ENCODE results near the gene HIGD1A. TPM values are rescaled to one million over a fixed set of nuclear protein-coding genes. Genes with fewer than 3 reads are reported as not detected.

The HIGD1A gene
- total and polyA plus RNA-seq, 12 donors: 62.4 to 324 (median 120) TPM

DNA sequence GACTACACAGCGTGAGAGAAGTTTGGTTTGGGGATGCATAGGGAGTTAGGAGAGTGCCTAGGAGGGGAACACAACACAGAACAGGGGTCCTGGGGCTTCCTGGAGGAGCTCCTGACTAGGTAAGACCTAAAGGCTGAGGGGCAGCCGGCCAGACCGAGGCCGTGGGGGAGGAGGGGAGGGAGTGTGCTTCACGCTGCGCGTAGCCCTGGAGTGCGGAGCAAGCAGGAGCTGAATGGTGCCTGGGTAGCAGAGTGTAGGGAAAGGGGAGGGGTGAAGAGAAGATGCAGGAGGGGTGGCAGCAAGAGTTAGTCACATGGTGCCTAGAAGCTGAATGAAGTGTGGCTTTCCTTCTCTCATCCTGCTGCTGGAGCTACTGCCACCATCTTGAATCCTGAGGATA, 69.3 kb downstream of the HIGD1A start:
- no peak for TF ChIP-seq POLR2A (IDR thresholded peaks at IDR 0.05)
- TF ChIP-seq, protein P1, sequence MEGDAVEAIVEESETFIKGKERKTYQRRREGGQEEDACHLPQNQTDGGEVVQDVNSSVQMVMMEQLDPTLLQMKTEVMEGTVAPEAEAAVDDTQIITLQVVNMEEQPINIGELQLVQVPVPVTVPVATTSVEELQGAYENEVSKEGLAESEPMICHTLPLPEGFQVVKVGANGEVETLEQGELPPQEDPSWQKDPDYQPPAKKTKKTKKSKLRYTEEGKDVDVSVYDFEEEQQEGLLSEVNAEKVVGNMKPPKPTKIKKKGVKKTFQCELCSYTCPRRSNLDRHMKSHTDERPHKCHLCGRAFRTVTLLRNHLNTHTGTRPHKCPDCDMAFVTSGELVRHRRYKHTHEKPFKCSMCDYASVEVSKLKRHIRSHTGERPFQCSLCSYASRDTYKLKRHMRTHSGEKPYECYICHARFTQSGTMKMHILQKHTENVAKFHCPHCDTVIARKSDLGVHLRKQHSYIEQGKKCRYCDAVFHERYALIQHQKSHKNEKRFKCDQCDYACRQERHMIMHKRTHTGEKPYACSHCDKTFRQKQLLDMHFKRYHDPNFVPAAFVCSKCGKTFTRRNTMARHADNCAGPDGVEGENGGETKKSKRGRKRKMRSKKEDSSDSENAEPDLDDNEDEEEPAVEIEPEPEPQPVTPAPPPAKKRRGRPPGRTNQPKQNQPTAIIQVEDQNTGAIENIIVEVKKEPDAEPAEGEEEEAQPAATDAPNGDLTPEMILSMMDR (IDR thresholded peaks at IDR 0.05): no peak
- no peak overlapping the region for H3K27ac ChIP-seq
- H3K36me3 ChIP-seq (replicated peaks in 1 of 2): no peaks in the 10 kb centered on the region
- intact Hi-C loops (cut with DNase I): no loop called here
- H3K4me3 ChIP-seq: no peak overlapping the region
- no peaks in the 10 kb centered on the region for H3K4me1 ChIP-seq (replicated peaks in 1 of 2)
- no peaks in the 10 kb centered on the region for H3K27me3 ChIP-seq
- 81 to 88% (median 82%) methylated on average over 8 of the region's 8 CpGs for WGBS, 4 donors
- H3K9me3 ChIP-seq (replicated peaks in 1 of 3): no peaks in the 10 kb centered on the region
- no peak for DNase-seq

DNA sequence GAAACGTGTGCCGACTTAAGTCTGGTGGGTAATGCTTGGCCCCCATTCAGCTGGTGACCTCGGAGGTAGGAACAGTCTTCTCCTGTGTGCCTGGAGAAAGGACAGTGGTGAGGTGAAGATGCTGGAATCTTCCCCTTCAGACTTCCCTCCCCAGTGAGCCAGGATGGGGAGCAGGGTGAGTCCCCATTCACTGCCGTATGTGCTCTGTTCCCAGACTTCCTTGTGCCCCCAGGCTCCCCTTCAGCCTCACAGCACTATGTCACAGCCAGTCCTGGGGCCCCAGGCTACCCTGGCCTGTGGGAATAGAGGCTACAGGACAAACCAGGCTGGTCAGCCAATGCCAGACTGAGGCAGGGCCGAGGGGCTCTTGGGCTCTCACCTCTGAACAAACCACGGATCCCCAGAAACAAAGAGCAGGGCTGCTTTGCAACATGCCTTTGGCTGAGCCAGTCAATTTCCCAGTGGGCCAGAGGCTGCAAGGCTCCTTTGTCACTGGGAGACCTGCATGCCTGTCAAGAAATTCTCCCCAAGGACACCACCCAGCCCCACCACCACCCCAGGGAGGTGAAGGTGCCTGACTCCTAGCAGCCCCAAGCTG, 69.9 kb downstream of the HIGD1A start:
- no peak for DNase-seq
- intact Hi-C loops (cut with DNase I): no loop called here
- no peak overlapping the region for H3K4me3 ChIP-seq
- H3K27ac ChIP-seq: no peak overlapping the region
- H3K36me3 ChIP-seq (replicated peaks in 1 of 2): no peaks in the 10 kb centered on the region
- WGBS, 4 donors: 82 to 100% (median 88%) methylated on average over 1 to 6 of the region's 6 CpGs
- H3K9me3 ChIP-seq (replicated peaks in 1 of 3): no peaks in the 10 kb centered on the region
- H3K27me3 ChIP-seq: no peaks in the 10 kb centered on the region
- no peaks in the 10 kb centered on the region for H3K4me1 ChIP-seq (replicated peaks in 1 of 2)
- no peak for TF ChIP-seq POLR2A (IDR thresholded peaks at IDR 0.05)
- TF ChIP-seq, protein P1 (IDR thresholded peaks at IDR 0.05): no peak

DNA sequence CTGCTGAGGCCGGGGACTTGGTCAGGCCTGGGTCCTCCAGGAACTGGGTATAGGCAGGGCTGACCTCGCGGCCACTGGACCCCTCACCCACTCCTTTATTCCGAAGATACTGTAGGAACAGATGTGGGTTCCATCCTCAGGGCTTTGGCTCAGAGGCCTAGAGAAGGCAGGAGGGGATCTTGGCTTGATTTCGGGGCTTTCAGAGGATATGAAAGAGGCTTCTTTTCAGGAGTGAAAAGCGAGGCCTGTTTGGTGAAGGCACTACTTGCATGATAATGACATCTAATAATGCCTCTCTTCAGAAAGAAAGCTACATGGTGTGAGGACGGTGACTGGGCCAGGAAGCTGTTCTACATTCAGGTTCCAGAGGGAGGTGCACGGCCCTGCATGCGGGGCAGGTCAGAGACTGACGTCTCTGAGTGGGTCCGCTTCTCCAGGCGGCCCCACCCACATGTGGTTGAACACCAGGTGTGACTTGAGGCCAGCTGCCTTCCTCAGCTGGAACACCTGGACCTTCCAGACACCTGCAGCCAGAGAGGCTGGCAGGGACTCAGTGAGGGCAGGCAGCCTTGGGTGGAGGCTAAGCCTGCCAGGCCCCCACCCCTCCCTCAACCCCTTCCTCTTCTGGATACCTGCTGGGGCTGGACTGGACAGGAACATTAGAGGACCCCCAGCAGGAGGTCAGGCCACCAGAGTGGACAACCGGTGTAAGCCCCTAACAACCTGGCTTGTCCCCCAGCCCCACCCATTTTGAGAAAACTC, 70.6 kb downstream of the HIGD1A start:
- DNase-seq: no peak
- intact Hi-C loops (cut with DNase I): no loop called here
- Histone ChIP-seq H3K4me3 (no peak overlapping the region), H3K4me1 (replicated peaks in 1 of 2) (no peaks in the 10 kb centered on the region), H3K9me3 (replicated peaks in 1 of 3) (no peaks in the 10 kb centered on the region), H3K27me3 (no peaks in the 10 kb centered on the region), H3K36me3 (replicated peaks in 1 of 2) (no peaks in the 10 kb centered on the region), H3K27ac (no peak overlapping the region)
- 86 to 91% (median 88%) methylated on average over 7 to 13 of the region's 13 CpGs for WGBS, 4 donors
- TF ChIP-seq POLR2A (IDR thresholded peaks at IDR 0.05): no peak
- TF ChIP-seq, protein P1 (IDR thresholded peaks at IDR 0.05): no peak

Small RNA genes within 50 kb of the gene (small RNA-seq; reads per million reads assigned to genes)
- gene CCDC13: 0 to 0.12 reads per million in 2 donors

Other genes with a start within 250 kb of the HIGD1A start
- gene SEC22C, start 222.5 kb downstream of the HIGD1A start, total RNA-seq: 10 to 100 TPM; 37.0 to 65.7 (median 42.4) TPM
- 10 to 100 TPM; 13.7 to 43.1 (median 19.6) TPM for gene SEC22C, start 222.5 kb downstream of the HIGD1A start, polyA plus RNA-seq
- gene SS18L2, start 213.6 kb downstream of the HIGD1A start, total RNA-seq: 10 to 100 TPM; 14.2 to 31.2 (median 20.1) TPM
- gene SS18L2, start 213.6 kb downstream of the HIGD1A start, polyA plus RNA-seq: 10 to 100 TPM; 25.8 to 43.0 (median 35.4) TPM
- 100 to 1,000 TPM in 3 of 9 donors, 10 to 100 TPM in 6; 12.7 to 114 (median 53.9) TPM for gene NKTR, start 203.8 kb downstream of the HIGD1A start, total RNA-seq
- gene NKTR, start 203.8 kb downstream of the HIGD1A start, polyA plus RNA-seq: 10 to 100 TPM; 34.3 to 64.7 (median 47.5) TPM
- gene ZBTB47, start 150.8 kb downstream of the HIGD1A start, total RNA-seq: 10 to 100 TPM; 12.1 to 39.4 (median 30.1) TPM
- 10 to 100 TPM in 2 of 3 donors, 1 to 10 TPM in 1; 7.0 to 23.6 (median 13.3) TPM for gene ZBTB47, start 150.8 kb downstream of the HIGD1A start, polyA plus RNA-seq
- gene KLHL40, start 119.0 kb downstream of the HIGD1A start, total RNA-seq: under 1 TPM in 2 of 9 donors, not detected in 7; 0.11 to 0.54 TPM
- under 1 TPM in 1 of 3 donors, not detected in 2; 0.03 TPM for gene KLHL40, start 119.0 kb downstream of the HIGD1A start, polyA plus RNA-seq
- 1 to 10 TPM in 2 of 9 donors, under 1 TPM in 6, not detected in 1; 0.18 to 4.5 (median 0.56) TPM for gene HHATL, start 101.7 kb downstream of the HIGD1A start, total RNA-seq
- 1 to 10 TPM in 1 of 3 donors, under 1 TPM in 1, not detected in 1; 0.94 to 3.0 TPM for gene HHATL, start 101.7 kb downstream of the HIGD1A start, polyA plus RNA-seq
- gene CCDC13, start 31.2 kb downstream of the HIGD1A start, total RNA-seq: 1 to 10 TPM in 3 of 9 donors, under 1 TPM in 4, not detected in 2; 0.35 to 1.5 (median 0.95) TPM
- gene CCDC13, start 31.2 kb downstream of the HIGD1A start, polyA plus RNA-seq: 1 to 10 TPM in 2 of 3 donors, under 1 TPM in 1; 0.88 to 2.1 (median 1.5) TPM
- gene ACKR2, start 5.0 kb upstream of the HIGD1A start, total RNA-seq: 10 to 100 TPM in 1 of 9 donors, 1 to 10 TPM in 8; 1.6 to 19.9 (median 4.2) TPM
- gene ACKR2, start 5.0 kb upstream of the HIGD1A start, polyA plus RNA-seq: 1 to 10 TPM; 1.1 to 2.0 (median 1.7) TPM
- under 1 TPM in 2 of 9 donors, not detected in 7; 0.04 to 0.08 TPM for gene CYP8B1, start 71.4 kb upstream of the HIGD1A start, total RNA-seq
- gene CYP8B1, start 71.4 kb upstream of the HIGD1A start, polyA plus RNA-seq: under 1 TPM in 1 of 3 donors, not detected in 2; 0.07 TPM
- 10 to 100 TPM in 2 of 9 donors, 1 to 10 TPM in 7; 1.8 to 17.6 (median 7.3) TPM for gene ZNF662, start 101.7 kb upstream of the HIGD1A start, total RNA-seq
- 10 to 100 TPM in 1 of 3 donors, 1 to 10 TPM in 2; 5.4 to 10.6 (median 5.4) TPM for gene ZNF662, start 101.7 kb upstream of the HIGD1A start, polyA plus RNA-seq
- gene GASK1A, start 174.8 kb upstream of the HIGD1A start, total RNA-seq: 10 to 100 TPM in 2 of 9 donors, 1 to 10 TPM in 7; 2.9 to 15.5 (median 6.2) TPM
- 1 to 10 TPM; 1.5 to 2.4 (median 2.3) TPM for gene GASK1A, start 174.8 kb upstream of the HIGD1A start, polyA plus RNA-seq